Measurements from ENCODE around the gene PPIG.

DNA sequence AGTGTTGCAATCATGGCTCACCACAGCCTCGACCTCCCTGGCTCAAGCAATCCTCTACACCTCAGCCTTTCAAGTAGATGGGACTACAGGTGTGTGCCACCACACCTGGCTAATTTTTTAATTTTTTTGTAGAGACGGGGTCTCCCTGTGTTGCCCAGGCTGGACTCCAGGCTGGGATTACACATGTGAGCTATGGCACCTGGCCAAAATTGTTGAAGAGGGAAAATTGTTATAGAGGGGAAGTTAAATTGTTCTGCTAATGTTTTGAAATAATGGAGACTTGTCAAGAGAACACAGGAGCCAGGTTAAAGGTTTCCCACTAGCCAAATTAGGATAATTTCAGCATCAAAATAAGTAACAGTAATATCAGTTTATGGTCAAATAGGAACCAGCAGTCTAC is 25.1 kb downstream of the PPIG start:
- TF ChIP-seq, protein P1, sequence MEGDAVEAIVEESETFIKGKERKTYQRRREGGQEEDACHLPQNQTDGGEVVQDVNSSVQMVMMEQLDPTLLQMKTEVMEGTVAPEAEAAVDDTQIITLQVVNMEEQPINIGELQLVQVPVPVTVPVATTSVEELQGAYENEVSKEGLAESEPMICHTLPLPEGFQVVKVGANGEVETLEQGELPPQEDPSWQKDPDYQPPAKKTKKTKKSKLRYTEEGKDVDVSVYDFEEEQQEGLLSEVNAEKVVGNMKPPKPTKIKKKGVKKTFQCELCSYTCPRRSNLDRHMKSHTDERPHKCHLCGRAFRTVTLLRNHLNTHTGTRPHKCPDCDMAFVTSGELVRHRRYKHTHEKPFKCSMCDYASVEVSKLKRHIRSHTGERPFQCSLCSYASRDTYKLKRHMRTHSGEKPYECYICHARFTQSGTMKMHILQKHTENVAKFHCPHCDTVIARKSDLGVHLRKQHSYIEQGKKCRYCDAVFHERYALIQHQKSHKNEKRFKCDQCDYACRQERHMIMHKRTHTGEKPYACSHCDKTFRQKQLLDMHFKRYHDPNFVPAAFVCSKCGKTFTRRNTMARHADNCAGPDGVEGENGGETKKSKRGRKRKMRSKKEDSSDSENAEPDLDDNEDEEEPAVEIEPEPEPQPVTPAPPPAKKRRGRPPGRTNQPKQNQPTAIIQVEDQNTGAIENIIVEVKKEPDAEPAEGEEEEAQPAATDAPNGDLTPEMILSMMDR (IDR thresholded peaks at IDR 0.05) = no peak
- TF ChIP-seq POLR2A (IDR thresholded peaks at IDR 0.05) = no peak
- TF ChIP-seq POLR2AphosphoS5 (IDR thresholded peaks at IDR 0.05) = no peak
- no peak for TF ChIP-seq EP300 (IDR thresholded peaks at IDR 0.05)

All from stomach (tissue), 4 donors.